GM23338 (cell line): ENCODE measurements around the gene CORT. TPM values are rescaled to one million over a fixed set of nuclear protein-coding genes. Genes with fewer than 3 reads are reported as not detected.

Experiments
- ATAC-seq: fragments of 200-7000 bp; cut with Tn5 transposase; 3 replicates; pipeline ENCODE4 v1.9.1; 2020
- DNase-seq: peaks from one replicate; pipeline ENCODE4 v3.0.0-alpha.2; 2015; ENCODE audit warnings: low spot score
- H2AFZ ChIP-seq: fragments of 200-600 bp; sonication (generic); 2 replicates; pipeline ENCODE4 v1.8.0; 2016; ENCODE audit warnings: antibody characterized with exemption, mild to moderate bottlenecking, moderate library complexity
- H3F3A ChIP-seq: fragments of 200-600 bp; sonication (generic); replicated peaks from 2 replicates; pipeline ENCODE4 v1.8.0; 2017; ENCODE audit warnings: antibody characterized with exemption, mixed run types, low read depth
- H3K27ac ChIP-seq: fragments of 200-600 bp; sonication (generic); 2 replicates; pipeline ENCODE4 v1.6.1; 2016; ENCODE audit warnings: low read depth
- H3K27me3 ChIP-seq: fragments of 200-600 bp; sonication (generic); 2 replicates; pipeline ENCODE4 v1.8.0; 2016; ENCODE audit warnings: mild to moderate bottlenecking, mixed run types, moderate library complexity; ENCODE audit not compliant: insufficient read depth
- H3K36me3 ChIP-seq: fragments of 200-600 bp; sonication (generic); 2 replicates; pipeline ENCODE4 v1.8.0; 2016; ENCODE audit warnings: mild to moderate bottlenecking; ENCODE audit not compliant: insufficient read depth
- H3K4me1 ChIP-seq: fragments of 200-600 bp; sonication (generic); 2 replicates; pipeline ENCODE4 v1.8.0; 2016; ENCODE audit warnings: mild to moderate bottlenecking, moderate library complexity; ENCODE audit not compliant: insufficient read depth
- H3K4me2 ChIP-seq: fragments of 200-600 bp; sonication (generic); 2 replicates; pipeline ENCODE4 v1.7.1; 2017; ENCODE audit warnings: mixed run types
- H3K4me3 ChIP-seq: fragments of 200-600 bp; sonication (generic); 2 replicates; pipeline ENCODE4 v1.6.1; 2016; ENCODE audit warnings: mixed run types
- H3K79me2 ChIP-seq: fragments of 200-600 bp; sonication (generic); replicated peaks from 2 replicates; pipeline ENCODE4 v1.8.0; 2017; ENCODE audit warnings: mild to moderate bottlenecking; ENCODE audit not compliant: insufficient read depth
- H3K9me2 ChIP-seq: fragments of 200-600 bp; sonication (generic); 2 replicates; pipeline ENCODE4 v1.8.0; 2017; ENCODE audit not compliant: insufficient read depth
- H4K20me1 ChIP-seq: fragments of 200-600 bp; sonication (generic); replicated peaks from 2 replicates; pipeline ENCODE4 v1.8.0; 2017; ENCODE audit warnings: mild to moderate bottlenecking; ENCODE audit not compliant: insufficient read depth
- H3K27ac Mint-ChIP-seq: 2 replicates; pipeline ENCODE4 v1.8.0; 2020; ENCODE audit warnings: inconsistent platforms, mild to moderate bottlenecking, moderate library complexity, mixed read lengths
- H3K27me3 Mint-ChIP-seq: 3 replicates; pipeline ENCODE4 v1.8.0; 2022; ENCODE audit warnings: low read depth, mild to moderate bottlenecking, moderate library complexity, mixed read lengths, inconsistent platforms; ENCODE audit not compliant: insufficient read depth, poor library complexity
- H3K36me3 Mint-ChIP-seq: 3 replicates; pipeline ENCODE4 v1.8.0; 2021; ENCODE audit warnings: low read depth, mild to moderate bottlenecking, inconsistent platforms, moderate library complexity, mixed read lengths
- H3K4me1 Mint-ChIP-seq: 3 replicates; pipeline ENCODE4 v1.8.0; 2020; ENCODE audit warnings: mild to moderate bottlenecking, inconsistent platforms, mixed read lengths
- H3K4me3 Mint-ChIP-seq: 3 replicates; pipeline ENCODE4 v1.8.0; 2021; ENCODE audit warnings: moderate library complexity, mild to moderate bottlenecking, inconsistent platforms, mixed read lengths
- H3K9me3 Mint-ChIP-seq: 3 replicates; pipeline ENCODE4 v1.8.0; 2020; ENCODE audit warnings: moderate library complexity, mild to moderate bottlenecking, inconsistent platforms, mixed read lengths
- CREB1 ChIP-seq: fragments of 250-450 bp; sonication (Bioruptor Pico); IDR thresholded peaks from 2 replicates; pipeline ENCODE4 v1.5.0; 2020; ENCODE audit warnings: low read depth, mild to moderate bottlenecking, moderate library complexity
- CTCF ChIP-seq, 2 experiments: fragments of 200-600 bp in 1 of 2; sonication (generic) in 1 of 2; conservative IDR thresholded peaks; 2 replicates each; pipeline versions ENCODE4 v1.5.1 to v1.6.1; 2016 to 2017; ENCODE audit warnings: antibody characterized with exemption in 2 of 2, low read depth in 2 of 2, mild to moderate bottlenecking in 2 of 2, moderate library complexity in 1 of 2
- ETS1 ChIP-seq: IDR thresholded peaks from 2 replicates; pipeline ENCODE4 v1.6.1; 2016; ENCODE audit warnings: antibody characterized with exemption
- EZH2 ChIP-seq: fragments of 200-600 bp; sonication (generic); IDR thresholded peaks from one replicate; pipeline ENCODE4 v1.8.0; 2017; ENCODE audit warnings: antibody characterized with exemption, mild to moderate bottlenecking, low read depth; ENCODE audit not compliant: unreplicated experiment
- EZH2phosphoT487 ChIP-seq: fragments of 200-600 bp; sonication (generic); IDR thresholded peaks from one replicate; pipeline ENCODE4 v1.8.1; 2018; ENCODE audit warnings: antibody characterized with exemption; ENCODE audit not compliant: unreplicated experiment
- JUNB ChIP-seq: IDR thresholded peaks from one replicate; pipeline ENCODE4 v1.6.1; 2016; ENCODE audit warnings: antibody characterized with exemption; ENCODE audit not compliant: unreplicated experiment
- NANOG ChIP-seq: IDR thresholded peaks from 2 replicates; pipeline ENCODE4 v1.6.1; 2016; ENCODE audit warnings: antibody characterized with exemption, borderline replicate concordance
- POLR2AphosphoS5 ChIP-seq: IDR thresholded peaks from 2 replicates; pipeline ENCODE4 v1.6.1; 2016; ENCODE audit warnings: antibody characterized with exemption, low read depth
- REST ChIP-seq: IDR thresholded peaks from one replicate; pipeline ENCODE4 v1.6.1; 2018; ENCODE audit warnings: antibody characterized with exemption; ENCODE audit not compliant: unreplicated experiment
- STAT1 ChIP-seq: IDR thresholded peaks from one replicate; pipeline ENCODE4 v1.6.1; 2016; ENCODE audit warnings: antibody characterized with exemption; ENCODE audit not compliant: unreplicated experiment
- ZNF114 ChIP-seq: fragments of 250-450 bp; sonication (Bioruptor Pico); IDR thresholded peaks from 2 replicates; pipeline ENCODE4 v1.5.0; 2020; ENCODE audit warnings: mild to moderate bottlenecking, moderate library complexity
- ZNF331 ChIP-seq: fragments of 250-450 bp; sonication (Bioruptor Pico); IDR thresholded peaks from 2 replicates; pipeline ENCODE4 v1.5.0; 2020; ENCODE audit warnings: low read depth, mild to moderate bottlenecking, moderate library complexity
- ZNF462 ChIP-seq: fragments of 250-450 bp; sonication (Bioruptor Pico); IDR thresholded peaks from 2 replicates; pipeline ENCODE4 v1.5.0; 2020; ENCODE audit warnings: mild to moderate bottlenecking, moderate library complexity
- polyA plus RNA-seq: library from polyadenylated mRNA; unstranded; fragments of >200 nt; fragmentation: Nextera tagmentation; extraction: Ambion mirVana; gene quantifications from 2 replicates; pipeline ENCODE4 v1.2.1, GENCODE V29; 2016
- total RNA-seq: library from RNA; depleted of rRNA; stranded (reverse); fragments of >200 nt; shearing (Covaris generic); gene quantifications from 2 replicates; pipeline ENCODE4 v1.2.3, GENCODE V29; 2014

CORT gene
- total and polyA plus RNA-seq, 2 experiments from 2014 or later = 1.4 TPM; not detected in 1

- peak; percentile 31 for ATAC-seq
- no peak for DNase-seq
These were observed 454 bp downstream of the CORT start for GRCh38 chr1:10450156-10450814.

More at GRCh38 chr1:10450156-10450814, 454 bp downstream of the CORT start:
- Mint-ChIP-seq H3K4me3 (no peak overlapping the region; the same call in 2 of the 3 replicates), H3K9me3 (peaks cover 2% of the 10 kb centered on the region; the same call in 1 of the 3 replicates), H3K4me1 (peaks cover 24% of the 10 kb centered on the region), H3K27ac (no peak overlapping the region; the same call in 1 of the 2 replicates), H3K36me3 (peaks cover 10% of the 10 kb centered on the region; the same call in 2 of the 3 replicates), H3K27me3 (no peaks in the 10 kb centered on the region)
- no peaks in the 10 kb centered on the region for H3K36me3 ChIP-seq
- no peak overlapping the region for H2AFZ ChIP-seq
- TF ChIP-seq JUNB = no peak
- no peak for TF ChIP-seq EZH2phosphoT487
- TF ChIP-seq STAT1 = no peak
- no peak for TF ChIP-seq ZNF114 (CRISPR knock-in tag)
- TF ChIP-seq CREB1 (CRISPR knock-in tag) = no peak
- TF ChIP-seq POLR2AphosphoS5 = no peak
- no peak for TF ChIP-seq NANOG
- no peak for TF ChIP-seq CTCF (conservative IDR thresholded peaks at IDR 0.05; ENCODE audit: low read depth in 2 of 2)
- TF ChIP-seq ETS1 = no peak
- TF ChIP-seq ZNF462 (CRISPR knock-in tag) = no peak
- TF ChIP-seq ZNF331 (CRISPR knock-in tag) = no peak
- TF ChIP-seq REST = no peak
- no peak for TF ChIP-seq EZH2
- no peaks in the 10 kb centered on the region for H3K9me2 ChIP-seq
- no peaks in the 10 kb centered on the region for H3K79me2 ChIP-seq
- 0 out of 2 replicates have a peak overlapping the region, but pooled peaks have one; percentile 4 for H3K27ac ChIP-seq
- peaks cover 19% of the 10 kb centered on the region for H3K4me1 ChIP-seq
- H3K4me3 ChIP-seq = no peak overlapping the region
- H3F3A ChIP-seq = 0 out of 2 replicates have a peak, but pooled peaks cover 7% of the 10 kb centered on the region
- H4K20me1 ChIP-seq = no peaks in the 10 kb centered on the region
- H3K27me3 ChIP-seq = no peaks in the 10 kb centered on the region
- H3K4me2 ChIP-seq = no peak overlapping the region; the same call in 1 of the 2 replicates
